CD4-positive, alpha-beta T cell treated with Interleukin-2 at 100 ng/mL for 4 hours (primary cell): ENCODE results near the gene SLC12A2.

Experiments used
- DNase-seq: peaks from one replicate; pipeline ENCODE4 v3.0.0-alpha.2; 2020; ENCODE audit warnings: low spot score

The SLC12A2 gene

GRCh38 chr5:128097224-128097623 lies 13.7 kb downstream of the SLC12A2 start:
- no peak for DNase-seq

DNA sequence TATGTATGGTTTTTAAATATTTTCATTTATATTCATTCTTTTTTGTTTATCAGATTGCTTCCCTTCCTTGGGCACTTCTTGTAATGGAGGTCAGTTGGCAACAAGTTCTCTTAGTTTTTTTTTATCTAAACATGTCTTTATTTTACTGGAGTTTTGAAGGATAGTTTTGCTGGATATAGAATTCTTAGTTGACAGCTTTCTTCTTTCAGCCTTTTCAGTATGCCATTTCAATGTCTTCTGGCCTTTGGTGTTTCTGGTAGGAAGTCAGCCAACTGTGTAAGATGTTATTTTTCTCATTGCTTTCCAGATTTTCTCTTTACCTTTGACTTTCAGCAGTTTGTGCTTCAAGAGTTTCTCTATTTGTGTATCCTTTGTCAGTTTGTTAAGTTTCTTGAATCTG lies 14.2 kb downstream of the SLC12A2 start:
- no peak for DNase-seq

GRCh38 chr5:128099944-128100343 lies 16.4 kb downstream of the SLC12A2 start:
- no peak for DNase-seq

DNA sequence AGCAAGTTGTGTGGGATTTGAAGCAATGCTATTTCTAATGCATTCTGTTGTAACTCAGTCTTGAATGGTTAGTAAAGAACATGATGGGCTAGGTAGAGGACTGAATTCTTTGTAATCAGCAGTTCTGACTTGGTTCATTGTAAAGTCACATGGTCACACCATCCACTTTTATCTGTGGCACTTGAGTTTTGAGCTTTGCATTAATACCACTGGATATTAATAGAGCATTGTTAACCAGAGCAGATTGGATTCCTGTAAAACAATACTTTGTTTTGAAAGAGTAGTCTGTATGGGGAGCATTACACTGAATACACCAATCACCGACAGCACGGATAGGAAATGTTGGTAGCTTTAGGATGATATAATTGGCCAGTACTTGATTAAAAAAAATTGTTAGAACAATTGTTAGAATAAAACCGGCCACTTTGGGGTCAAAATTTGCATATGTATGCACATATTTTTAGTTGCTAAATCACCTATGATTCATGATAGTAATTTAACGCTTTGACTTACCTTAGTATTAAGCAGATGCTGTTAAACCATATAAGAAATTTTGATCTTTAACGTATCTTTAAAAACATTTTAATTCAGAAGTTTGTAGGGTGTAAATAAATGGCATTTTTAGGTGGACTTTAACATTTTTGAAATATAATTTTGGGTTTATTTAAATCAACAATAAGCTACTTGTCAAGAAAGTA lies 17.4 kb downstream of the SLC12A2 start:
- no peak for DNase-seq

GRCh38 chr5:128101676-128102075 lies 18.1 kb downstream of the SLC12A2 start:
- no peak for DNase-seq

GRCh38 chr5:128105203-128105602 lies 21.6 kb downstream of the SLC12A2 start:
- no peak for DNase-seq

- DNase-seq = no peak
Observed at GRCh38 chr5:128109138-128109537, 25.6 kb downstream of the SLC12A2 start.

- DNase-seq = no peak
Observed at GRCh38 chr5:128109766-128110165, 26.2 kb downstream of the SLC12A2 start.

DNA sequence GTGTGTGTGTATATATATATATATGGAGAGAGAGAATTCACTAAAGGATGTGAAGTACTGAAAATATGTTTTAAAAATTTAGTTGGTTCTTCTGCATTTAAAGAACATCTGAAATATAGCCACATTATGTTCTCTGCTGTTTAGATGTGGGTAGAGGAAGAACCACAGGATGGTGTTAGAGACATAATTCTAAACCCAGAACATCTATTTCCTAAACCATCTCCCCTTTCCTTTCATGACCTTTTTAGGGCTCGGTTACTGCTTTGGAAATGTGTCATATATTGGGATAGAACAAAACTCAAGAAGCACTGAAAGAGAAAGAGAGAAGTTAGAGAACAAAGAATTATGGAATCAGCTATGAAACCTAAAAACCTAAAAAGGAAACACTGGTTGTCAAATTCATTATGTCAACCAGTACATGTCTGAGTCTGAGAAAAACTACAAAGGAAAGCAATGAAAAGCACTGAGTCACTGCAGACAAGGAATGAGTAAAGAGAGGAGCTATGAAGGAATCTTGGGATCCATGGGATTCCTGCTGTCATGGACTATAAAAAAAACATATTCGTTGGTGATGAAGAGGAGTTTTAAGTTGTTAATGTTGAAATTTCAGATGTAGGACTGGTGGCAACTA lies 28.4 kb downstream of the SLC12A2 start:
- DNase-seq = no peak

DNA sequence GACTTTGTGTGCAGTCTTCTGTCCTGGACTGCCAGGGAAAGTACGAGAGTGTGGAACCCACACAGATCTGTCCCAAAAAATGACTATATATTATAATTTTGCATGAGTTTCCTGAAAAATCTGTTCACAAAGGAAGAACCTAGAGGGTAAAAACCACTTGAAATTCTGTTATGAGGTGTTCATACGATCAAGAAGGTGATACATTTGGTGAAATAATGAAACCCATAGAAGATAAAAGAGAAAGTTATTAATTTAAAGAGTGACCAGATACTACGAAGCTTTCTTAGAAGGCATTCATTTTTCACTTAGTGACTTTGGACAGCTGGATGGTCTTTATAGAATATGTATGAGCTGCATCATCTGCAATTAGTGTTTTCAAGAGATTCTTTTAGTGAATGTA lies 32.9 kb downstream of the SLC12A2 start:
- no peak for DNase-seq

DNA sequence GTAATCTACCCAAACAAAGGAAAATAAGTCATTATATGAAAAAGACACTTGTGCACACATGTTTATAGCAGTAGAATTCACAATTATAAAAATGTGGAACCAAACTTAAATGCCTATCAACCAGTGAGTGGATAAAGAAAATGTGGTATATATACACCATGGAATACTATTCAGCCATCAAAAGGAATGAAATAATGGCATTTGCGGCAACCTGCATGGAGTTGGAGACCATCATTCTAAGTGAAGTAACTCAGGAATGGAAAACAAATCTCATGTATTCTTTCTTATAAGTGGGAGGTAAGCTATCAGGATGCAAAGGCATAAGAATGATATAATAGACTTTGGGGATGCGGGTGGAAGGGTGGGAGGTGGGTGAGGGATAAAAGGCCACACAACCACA lies 34.6 kb downstream of the SLC12A2 start:
- DNase-seq = no peak

DNA sequence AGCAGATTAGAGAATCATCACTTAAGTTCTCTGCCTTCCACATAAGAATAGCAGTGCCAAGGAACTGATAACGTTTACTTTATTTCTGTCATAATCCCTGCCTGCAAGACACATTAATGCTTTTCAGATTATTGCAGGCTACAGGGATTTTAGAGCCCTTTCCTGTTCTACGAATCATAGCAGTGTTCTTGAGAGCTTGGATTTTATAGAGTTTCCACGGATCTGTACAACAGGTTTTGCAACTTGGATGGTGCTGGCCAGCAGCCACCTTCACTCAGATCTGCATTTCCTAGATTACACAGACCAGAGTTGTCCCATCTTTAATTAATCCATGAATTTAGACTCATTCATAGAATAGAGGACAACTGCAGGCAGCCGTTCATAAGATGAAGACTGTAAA lies 38.1 kb downstream of the SLC12A2 start:
- no peak for DNase-seq

DNA sequence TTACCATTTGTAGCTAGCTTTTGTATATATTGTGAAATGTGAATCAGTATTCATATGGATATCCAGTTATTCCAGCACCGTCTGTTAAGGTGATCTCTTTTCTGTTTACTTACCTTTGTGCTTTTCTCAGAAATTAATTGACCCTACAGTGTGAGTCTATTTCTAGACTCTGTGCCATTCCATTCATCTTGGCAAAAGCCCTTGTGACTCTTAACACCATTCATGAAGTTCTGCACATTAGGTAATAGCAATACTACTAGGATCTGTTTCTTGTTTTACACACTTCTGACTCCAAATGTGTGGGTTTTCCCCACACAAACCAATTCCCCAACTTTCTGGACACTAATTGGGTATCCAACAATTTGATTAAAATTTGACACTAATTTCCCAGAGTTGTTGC lies 40.4 kb downstream of the SLC12A2 start:
- DNase-seq = no peak

GRCh38 chr5:128126241-128126640 lies 42.7 kb downstream of the SLC12A2 start:
- DNase-seq = no peak

GRCh38 chr5:128132499-128132898 lies 48.9 kb downstream of the SLC12A2 start:
- DNase-seq = no peak

GRCh38 chr5:128135286-128135685 lies 51.7 kb downstream of the SLC12A2 start:
- no peak for DNase-seq

- no peak for DNase-seq
Observed at GRCh38 chr5:128143911-128144310, 60.3 kb downstream of the SLC12A2 start.

- DNase-seq = no peak
Observed at GRCh38 chr5:128144491-128144890, 60.9 kb downstream of the SLC12A2 start.

DNA sequence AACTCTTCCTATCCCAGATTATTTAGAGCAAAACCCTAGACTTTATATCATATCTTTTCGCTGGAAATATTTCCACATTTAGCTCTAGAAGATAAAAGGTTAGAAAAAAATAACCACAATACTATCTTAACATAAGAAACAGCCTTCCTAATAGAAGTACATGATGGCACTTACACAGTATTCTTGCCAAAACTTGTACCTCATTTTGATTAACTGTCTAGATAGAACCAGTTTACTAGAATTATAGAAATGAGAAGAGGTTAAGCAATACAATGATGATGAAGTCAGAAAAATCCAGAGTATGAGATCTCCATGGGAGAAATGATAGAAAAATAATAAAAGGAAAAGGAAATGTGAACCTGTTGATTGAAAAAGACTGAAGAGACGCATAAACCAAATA lies 63.1 kb downstream of the SLC12A2 start:
- no peak for DNase-seq

DNA sequence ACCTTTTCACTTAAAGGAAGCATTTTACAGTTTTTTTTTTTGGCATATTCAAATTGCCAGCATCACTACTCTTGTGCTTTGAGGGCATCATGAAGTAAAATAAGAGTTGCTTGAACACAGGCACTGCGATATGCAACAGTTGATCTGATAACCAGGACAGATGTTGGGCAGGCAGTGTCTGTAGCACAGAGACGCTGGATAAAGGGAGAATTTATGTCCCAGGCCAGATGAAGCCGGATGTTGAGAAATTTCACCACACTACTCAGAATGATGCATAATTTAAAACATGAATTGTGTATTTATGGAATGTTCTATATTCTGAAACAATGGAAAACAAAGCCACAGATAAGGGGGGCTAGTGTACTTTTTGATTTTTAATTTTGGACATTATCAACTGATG lies 71.4 kb downstream of the SLC12A2 start:
- no peak for DNase-seq

DNA sequence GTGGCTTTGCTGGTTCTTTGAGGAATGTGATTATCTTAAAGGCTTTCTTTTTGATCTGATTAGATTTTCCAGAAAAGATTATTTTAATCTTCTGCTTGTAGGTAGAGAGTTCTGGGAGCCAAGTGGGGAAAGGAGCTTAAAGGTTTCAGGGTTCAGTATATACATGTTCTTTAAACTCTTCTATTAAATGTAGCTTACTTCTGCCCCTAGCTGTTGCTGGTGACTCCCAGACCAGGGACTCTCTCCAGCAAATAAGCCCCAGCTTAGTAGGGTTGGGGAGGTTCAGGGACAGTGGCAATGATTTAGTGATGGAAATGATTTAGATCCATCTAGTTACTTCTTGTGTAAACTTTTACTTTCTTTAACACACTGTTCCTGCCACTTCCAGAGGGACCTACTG lies 72.2 kb downstream of the SLC12A2 start:
- DNase-seq = no peak

- DNase-seq = no peak
Observed at GRCh38 chr5:128156521-128156920, 73.0 kb downstream of the SLC12A2 start.

- no peak for DNase-seq
Observed at GRCh38 chr5:128158342-128158741, 74.8 kb downstream of the SLC12A2 start.

DNA sequence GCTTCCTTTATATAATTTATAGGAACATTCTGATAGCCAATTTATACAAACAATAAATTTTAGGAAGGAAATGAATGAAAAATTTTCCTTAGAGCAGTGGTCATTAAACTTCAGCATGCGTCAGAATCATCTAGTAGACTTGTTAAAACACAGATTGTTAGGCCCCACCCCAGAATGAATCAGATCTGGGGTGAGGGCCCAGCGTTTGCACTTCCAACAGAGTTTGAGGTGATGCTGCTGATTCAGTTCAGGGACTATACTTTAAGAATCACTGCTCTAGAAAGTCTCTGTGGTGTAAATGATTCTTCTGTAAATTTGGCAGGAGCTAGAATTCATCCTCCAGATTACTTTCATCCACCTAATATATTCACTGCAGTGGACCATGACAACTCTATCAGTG lies 80.4 kb downstream of the SLC12A2 start:
- DNase-seq = no peak
